ENCODE measurements around the gene CAPZB. TPM values are rescaled to one million over a fixed set of nuclear protein-coding genes. Genes with fewer than 3 reads are reported as not detected.

The CAPZB gene
- total RNA-seq, 1 donor from 2014 or later: 93.6 TPM

DNA sequence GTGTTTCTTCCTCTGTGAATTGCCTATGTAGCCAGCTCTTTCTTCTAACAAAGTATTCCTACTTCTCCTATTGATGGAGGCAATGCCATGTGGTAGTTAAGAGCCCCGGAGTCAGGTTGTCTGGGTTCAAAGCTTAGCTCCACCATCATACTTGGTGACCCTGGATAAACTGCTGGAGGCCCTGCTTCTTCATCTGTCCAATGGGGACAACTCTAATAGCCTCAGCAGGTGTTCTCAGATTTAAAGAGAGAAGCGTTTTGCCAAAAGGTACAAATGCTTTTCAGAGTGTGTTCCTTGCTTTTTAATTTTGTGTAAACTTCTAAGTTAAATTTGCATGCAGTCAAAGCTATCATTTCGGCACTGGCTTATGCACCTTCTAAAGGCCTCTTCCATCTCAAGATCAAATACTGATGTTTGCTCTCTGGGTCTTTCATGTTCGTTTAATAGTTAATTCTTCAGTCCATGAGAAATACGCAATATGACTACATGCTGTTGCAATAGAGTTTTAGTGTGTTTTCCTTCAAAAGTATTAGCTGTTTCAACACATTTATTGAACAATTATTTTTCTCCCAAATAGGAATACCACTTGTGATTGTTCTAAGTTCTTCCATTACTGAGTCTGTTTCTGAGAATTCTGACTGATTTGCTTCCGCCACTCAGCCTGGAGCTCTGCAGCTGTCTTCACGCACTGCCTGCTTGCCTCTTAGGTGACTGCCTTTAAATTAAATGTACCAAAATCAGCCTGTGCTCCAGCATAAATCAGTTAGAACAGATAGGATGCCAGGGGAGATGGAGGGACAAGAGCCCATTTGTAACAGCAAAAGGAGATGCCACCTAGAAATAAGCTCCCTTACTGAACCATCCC is 75.6 kb downstream of the CAPZB start:
- Histone ChIP-seq H3K27me3 (ENCODE audit: control insufficient read depth, insufficient read depth, low read length) (no peaks in the 10 kb centered on the region), H3K4me3 (ENCODE audit: low read depth, low read length) (no peak overlapping the region)
- TF ChIP-seq CTCF (IDR thresholded peaks at IDR 0.05; ENCODE audit: insufficient read depth, low read length, poor library complexity, severe bottlenecking): no peak

GRCh38 chr1:19407494-19408096 is 77.7 kb downstream of the CAPZB start:
- no peaks in the 10 kb centered on the region for H3K36me3 ChIP-seq (ENCODE audit: control insufficient read depth, insufficient read depth, low read length)
- no peak overlapping the region for H3K4me3 ChIP-seq (ENCODE audit: low read depth, low read length)
- DNase-seq (ENCODE audit: low read depth): no peak
- no peaks in the 10 kb centered on the region for H3K27me3 ChIP-seq (ENCODE audit: control insufficient read depth, insufficient read depth, low read length)
- no peak for TF ChIP-seq CTCF (IDR thresholded peaks at IDR 0.05; ENCODE audit: insufficient read depth, low read length, poor library complexity, severe bottlenecking)

More for the DNA sequence above, 75.6 kb downstream of the CAPZB start:
- H3K36me3 ChIP-seq (ENCODE audit: control insufficient read depth, insufficient read depth, low read length): no peaks in the 10 kb centered on the region
- no peak for DNase-seq (ENCODE audit: low read depth)

GRCh38 chr1:19406680-19407079 is 78.7 kb downstream of the CAPZB start:
- Histone ChIP-seq H3K27me3 (ENCODE audit: control insufficient read depth, insufficient read depth, low read length) (no peaks in the 10 kb centered on the region), H3K36me3 (ENCODE audit: control insufficient read depth, insufficient read depth, low read length) (no peaks in the 10 kb centered on the region), H3K4me3 (ENCODE audit: low read depth, low read length) (no peak overlapping the region)
- DNase-seq (ENCODE audit: low read depth): no peak
- TF ChIP-seq CTCF (IDR thresholded peaks at IDR 0.05; ENCODE audit: insufficient read depth, low read length, poor library complexity, severe bottlenecking): no peak

DNA sequence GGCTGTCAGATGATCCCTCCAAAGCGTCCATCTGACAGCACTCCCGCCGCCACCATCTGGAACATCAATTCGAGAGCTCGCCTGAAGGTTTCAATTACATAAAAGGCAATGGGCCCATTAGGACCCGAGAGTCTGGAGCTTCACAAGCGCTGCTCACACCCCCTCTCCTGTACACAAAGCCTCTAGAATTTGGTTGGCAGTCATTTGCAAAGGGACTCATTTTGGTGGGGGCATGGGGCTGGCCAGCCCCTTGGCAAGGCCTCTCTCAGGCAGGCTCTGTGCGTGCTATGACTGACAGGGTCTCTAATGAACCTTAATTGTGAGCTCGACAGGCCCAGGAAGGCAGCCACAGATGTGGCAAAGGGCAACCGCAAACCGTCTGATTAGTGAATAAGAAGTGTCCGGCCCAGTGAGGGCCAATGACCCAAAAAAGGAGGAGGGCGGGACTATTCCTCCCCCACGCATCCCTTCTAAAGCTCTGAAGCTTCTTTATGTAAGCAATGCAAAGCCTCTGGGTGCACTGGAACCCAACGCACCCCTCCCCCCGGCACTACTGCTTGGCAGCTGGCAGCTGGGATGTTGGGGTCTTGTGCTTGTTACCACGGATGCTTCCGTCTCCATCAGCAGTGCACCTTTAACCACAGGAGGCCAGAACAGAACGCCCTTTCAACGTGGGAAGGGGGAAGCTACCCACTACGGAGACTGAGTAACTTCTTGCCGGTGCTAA is 79.4 kb downstream of the CAPZB start:
- no peaks in the 10 kb centered on the region for H3K27me3 ChIP-seq (ENCODE audit: control insufficient read depth, insufficient read depth, low read length)
- no peak overlapping the region for H3K4me3 ChIP-seq (ENCODE audit: low read depth, low read length)
- no peak for TF ChIP-seq CTCF (IDR thresholded peaks at IDR 0.05; ENCODE audit: insufficient read depth, low read length, poor library complexity, severe bottlenecking)
- no peaks in the 10 kb centered on the region for H3K36me3 ChIP-seq (ENCODE audit: control insufficient read depth, insufficient read depth, low read length)
- DNase-seq (ENCODE audit: low read depth): no peak

GRCh38 chr1:19405195-19405760 is 80.1 kb downstream of the CAPZB start:
- H3K4me3 ChIP-seq (ENCODE audit: low read depth, low read length): no peak overlapping the region
- no peaks in the 10 kb centered on the region for H3K36me3 ChIP-seq (ENCODE audit: control insufficient read depth, insufficient read depth, low read length)
- TF ChIP-seq CTCF (IDR thresholded peaks at IDR 0.05; ENCODE audit: insufficient read depth, low read length, poor library complexity, severe bottlenecking): peak; percentile 10
- no peaks in the 10 kb centered on the region for H3K27me3 ChIP-seq (ENCODE audit: control insufficient read depth, insufficient read depth, low read length)
- DNase-seq (ENCODE audit: low read depth): no peak
